ENCODE measurements around the gene MFAP3. TPM values are rescaled to one million over a fixed set of nuclear protein-coding genes. Genes with fewer than 3 reads are reported as not detected.

MFAP3 gene
- total RNA-seq, 1 experiment from 2014 or later, result 48.8 TPM

DNA sequence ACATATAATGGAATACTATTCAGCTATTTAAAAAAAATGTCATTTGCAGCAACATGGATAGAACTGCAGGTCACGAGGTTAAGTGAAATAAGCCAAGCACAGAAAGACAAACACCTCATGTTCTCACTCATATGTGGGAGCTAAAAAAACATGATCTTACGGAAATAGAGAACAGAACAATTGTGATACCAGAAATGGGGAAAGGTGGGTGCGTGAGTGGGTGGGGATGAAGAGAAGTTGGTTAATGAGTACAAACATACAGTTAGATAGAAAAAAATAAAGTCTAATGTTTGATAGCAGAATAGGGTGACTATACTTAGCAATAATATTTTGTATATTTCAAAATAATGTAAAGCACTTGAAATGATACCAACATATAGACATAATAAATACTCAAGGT, 38.8 kb upstream of the MFAP3 start:
- TF ChIP-seq, protein P1, sequence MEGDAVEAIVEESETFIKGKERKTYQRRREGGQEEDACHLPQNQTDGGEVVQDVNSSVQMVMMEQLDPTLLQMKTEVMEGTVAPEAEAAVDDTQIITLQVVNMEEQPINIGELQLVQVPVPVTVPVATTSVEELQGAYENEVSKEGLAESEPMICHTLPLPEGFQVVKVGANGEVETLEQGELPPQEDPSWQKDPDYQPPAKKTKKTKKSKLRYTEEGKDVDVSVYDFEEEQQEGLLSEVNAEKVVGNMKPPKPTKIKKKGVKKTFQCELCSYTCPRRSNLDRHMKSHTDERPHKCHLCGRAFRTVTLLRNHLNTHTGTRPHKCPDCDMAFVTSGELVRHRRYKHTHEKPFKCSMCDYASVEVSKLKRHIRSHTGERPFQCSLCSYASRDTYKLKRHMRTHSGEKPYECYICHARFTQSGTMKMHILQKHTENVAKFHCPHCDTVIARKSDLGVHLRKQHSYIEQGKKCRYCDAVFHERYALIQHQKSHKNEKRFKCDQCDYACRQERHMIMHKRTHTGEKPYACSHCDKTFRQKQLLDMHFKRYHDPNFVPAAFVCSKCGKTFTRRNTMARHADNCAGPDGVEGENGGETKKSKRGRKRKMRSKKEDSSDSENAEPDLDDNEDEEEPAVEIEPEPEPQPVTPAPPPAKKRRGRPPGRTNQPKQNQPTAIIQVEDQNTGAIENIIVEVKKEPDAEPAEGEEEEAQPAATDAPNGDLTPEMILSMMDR (IDR thresholded peaks at IDR 0.05; ENCODE audit: unreplicated experiment), result no peak
- no peak for DNase-seq (ENCODE audit: unreplicated experiment)
- no TSS peak for BruUV-seq (replicated peaks)
- Mint-ChIP-seq H3K27ac (ENCODE audit: low read depth, unreplicated experiment) (no peak overlapping the region), H3K4me3 (ENCODE audit: unreplicated experiment) (no peak overlapping the region), H3K36me3 (ENCODE audit: insufficient read depth, unreplicated experiment) (peaks cover 42% of the 10 kb centered on the region), H3K4me1 (ENCODE audit: insufficient read depth, unreplicated experiment) (no peaks in the 10 kb centered on the region), H3K27me3 (ENCODE audit: insufficient read depth, unreplicated experiment) (no peaks in the 10 kb centered on the region), H3K9me3 (ENCODE audit: unreplicated experiment) (no peaks in the 10 kb centered on the region)
- POLR2A ChIA-PET, result no interaction called here
- CTCF ChIA-PET, result interaction anchor here (0.6 kb wide), 1 partner anchor 440 kb away, joined by 3 read pairs; no protein-coding TSS in a partner anchor
- intact Hi-C loops (cut with micrococcal nuclease), result no loop called here

DNA sequence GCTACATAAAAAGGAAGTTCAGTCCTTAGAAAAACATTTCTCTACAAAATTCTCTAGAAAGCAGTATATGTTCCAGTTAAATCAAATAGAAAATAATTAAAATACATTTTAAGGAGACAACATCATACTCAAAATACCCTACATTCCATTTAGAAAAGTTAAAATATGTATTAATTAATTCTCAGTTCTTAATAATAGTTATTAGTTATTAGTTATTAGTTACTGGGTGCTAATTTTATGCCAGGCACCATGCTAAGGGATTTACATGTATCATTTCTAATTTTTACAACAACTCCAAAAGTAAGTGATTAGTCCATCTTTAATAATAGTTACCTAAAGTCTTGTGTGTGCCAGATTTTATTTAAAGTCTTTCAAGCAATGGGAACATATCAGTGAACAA, 38.1 kb upstream of the MFAP3 start:
- Mint-ChIP-seq H3K27me3 (ENCODE audit: insufficient read depth, unreplicated experiment) (no peaks in the 10 kb centered on the region), H3K27ac (ENCODE audit: low read depth, unreplicated experiment) (no peak overlapping the region), H3K4me1 (ENCODE audit: insufficient read depth, unreplicated experiment) (no peaks in the 10 kb centered on the region), H3K36me3 (ENCODE audit: insufficient read depth, unreplicated experiment) (peaks cover 39% of the 10 kb centered on the region), H3K4me3 (ENCODE audit: unreplicated experiment) (no peak overlapping the region), H3K9me3 (ENCODE audit: unreplicated experiment) (no peaks in the 10 kb centered on the region)
- intact Hi-C loops (cut with micrococcal nuclease), result no loop called here
- ChIA-PET POLR2A (no interaction called here), CTCF (no interaction called here)
- BruUV-seq (replicated peaks), result no TSS peak
- DNase-seq (ENCODE audit: unreplicated experiment), result no peak
- TF ChIP-seq, protein P1 (IDR thresholded peaks at IDR 0.05; ENCODE audit: unreplicated experiment), result no peak

DNA sequence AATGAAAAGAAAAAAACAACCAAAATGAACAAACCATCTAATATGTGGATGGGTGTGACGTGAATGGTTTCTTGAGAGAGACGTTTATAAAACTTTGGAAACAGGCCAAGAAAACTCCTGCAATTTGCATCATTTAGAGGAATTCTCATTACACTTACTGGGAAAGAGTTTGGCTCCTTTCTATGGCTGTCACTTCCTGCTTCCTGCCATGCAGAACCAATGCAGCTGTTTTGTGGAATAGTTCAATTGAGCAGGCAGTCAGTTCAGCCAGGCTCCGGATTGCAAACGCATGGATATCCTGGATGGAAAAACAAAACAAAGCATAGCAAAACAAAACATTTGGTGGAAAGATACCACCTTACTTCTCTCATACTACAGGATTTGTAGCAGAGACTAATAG, 36.7 kb upstream of the MFAP3 start:
- no peak overlapping the region for H3K27ac Mint-ChIP-seq (ENCODE audit: low read depth, unreplicated experiment)
- BruUV-seq (replicated peaks), result no TSS peak
- H3K36me3 Mint-ChIP-seq (ENCODE audit: insufficient read depth, unreplicated experiment), result peaks cover 27% of the 10 kb centered on the region
- no peak overlapping the region for H3K4me3 Mint-ChIP-seq (ENCODE audit: unreplicated experiment)
- H3K9me3 Mint-ChIP-seq (ENCODE audit: unreplicated experiment), result no peaks in the 10 kb centered on the region
- no peaks in the 10 kb centered on the region for H3K4me1 Mint-ChIP-seq (ENCODE audit: insufficient read depth, unreplicated experiment)
- intact Hi-C loops (cut with micrococcal nuclease), result no loop called here
- ChIA-PET POLR2A (no interaction called here), CTCF (no interaction called here)
- DNase-seq (ENCODE audit: unreplicated experiment), result peak; percentile 23
- TF ChIP-seq, protein P1 (IDR thresholded peaks at IDR 0.05; ENCODE audit: unreplicated experiment), result no peak
- no peaks in the 10 kb centered on the region for H3K27me3 Mint-ChIP-seq (ENCODE audit: insufficient read depth, unreplicated experiment)

DNA sequence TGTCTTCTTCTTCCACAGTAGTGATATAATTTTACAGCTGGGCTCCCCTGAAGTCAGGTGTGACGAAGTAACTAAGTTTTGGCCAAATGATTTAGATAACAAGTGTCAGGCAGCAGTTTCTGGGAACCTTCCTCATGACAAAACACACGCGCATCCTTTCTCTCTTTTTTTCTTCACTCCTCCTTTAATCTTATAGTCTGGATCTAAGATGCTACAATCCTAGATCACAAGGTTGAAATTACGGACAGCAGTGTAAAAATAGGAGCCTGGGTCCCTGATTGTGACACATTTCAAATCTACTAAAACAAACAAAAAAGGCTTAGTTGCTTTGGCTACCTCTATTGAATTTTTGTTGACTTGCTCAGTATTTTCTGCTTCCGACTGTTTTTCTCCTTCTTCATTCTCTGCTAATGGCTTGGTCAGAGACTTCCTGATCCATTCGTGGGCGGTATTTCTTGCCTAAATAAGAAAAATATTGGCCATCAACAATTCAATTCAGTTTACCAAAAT, 36.2 kb upstream of the MFAP3 start:
- Mint-ChIP-seq H3K9me3 (ENCODE audit: unreplicated experiment) (no peaks in the 10 kb centered on the region), H3K36me3 (ENCODE audit: insufficient read depth, unreplicated experiment) (peaks cover 22% of the 10 kb centered on the region), H3K4me3 (ENCODE audit: unreplicated experiment) (no peak overlapping the region), H3K4me1 (ENCODE audit: insufficient read depth, unreplicated experiment) (no peaks in the 10 kb centered on the region), H3K27ac (ENCODE audit: low read depth, unreplicated experiment) (no peak overlapping the region), H3K27me3 (ENCODE audit: insufficient read depth, unreplicated experiment) (no peaks in the 10 kb centered on the region)
- BruUV-seq (replicated peaks), result no TSS peak
- TF ChIP-seq, protein P1 (IDR thresholded peaks at IDR 0.05; ENCODE audit: unreplicated experiment), result no peak
- ChIA-PET POLR2A (interaction anchor here (1.1 kb wide), 1 partner anchor 36 kb away, joined by 3 read pairs; the partner anchor contains the start of genes FAM114A2 and MFAP3), CTCF (interaction anchor here (0.5 to 1.6 kb wide), 3 partner anchors 29 to 400 kb away, joined by 3 to 5 read pairs (median 3); no protein-coding TSS in a partner anchor)
- DNase-seq (ENCODE audit: unreplicated experiment), result no peak
- intact Hi-C loops (cut with micrococcal nuclease), result no loop called here

Data from MCF 10A (cell line).